NCI-H2196 treated with DMSO at 0.1 percent for 48 hours (cell line): ENCODE data around the gene ARHGEF10L.
"Not testable (repeated sequence)": the region's sequence is repeated elsewhere in the genome, so short reads cannot be mapped to it uniquely, and the experiment has no call there.

Source experiments
- DNase-seq: peaks from one replicate; lab custom pipeline; 2025; ENCODE audit not compliant: unreplicated experiment; lab: John Stamatoyannopoulos, UW

The ARHGEF10L gene

GRCh38 chr1:17733661-17734060, 194.2 kb downstream of the ARHGEF10L start:
- no peak for DNase-seq

- DNase-seq = no peak
Measured at GRCh38 chr1:17734609-17735008, 195.1 kb downstream of the ARHGEF10L start.

- DNase-seq = no peak
Measured at GRCh38 chr1:17735348-17735747, 195.8 kb downstream of the ARHGEF10L start.

- no peak for DNase-seq
Measured at GRCh38 chr1:17735793-17736192, 196.3 kb downstream of the ARHGEF10L start.

GRCh38 chr1:17736625-17737024, 197.1 kb downstream of the ARHGEF10L start:
- DNase-seq = no peak

- DNase-seq = no peak
Measured at GRCh38 chr1:17739050-17739449, 199.6 kb downstream of the ARHGEF10L start.

GRCh38 chr1:17741052-17741451, 201.6 kb downstream of the ARHGEF10L start:
- DNase-seq = no peak

GRCh38 chr1:17742583-17742982, 203.1 kb downstream of the ARHGEF10L start:
- no peak for DNase-seq

GRCh38 chr1:17743008-17743647, 203.6 kb downstream of the ARHGEF10L start:
- no peak for DNase-seq

GRCh38 chr1:17743925-17744324, 204.4 kb downstream of the ARHGEF10L start:
- no peak for DNase-seq

GRCh38 chr1:17744666-17745478, 205.4 kb downstream of the ARHGEF10L start:
- DNase-seq = no peak

- no peak for DNase-seq
Measured at GRCh38 chr1:17745479-17745955, 206.0 kb downstream of the ARHGEF10L start.

- DNase-seq = not testable (repeated sequence)
Measured at GRCh38 chr1:17746281-17746680, 206.8 kb downstream of the ARHGEF10L start.

- no peak for DNase-seq
Measured at GRCh38 chr1:17746920-17747319, 207.4 kb downstream of the ARHGEF10L start.
